Fibroblast of lung (primary cell): Measurements from ENCODE around the gene BID. TPM values are rescaled to one million over a fixed set of nuclear protein-coding genes. Genes with fewer than 3 reads are reported as not detected.
A peak's percentile ranks its signal among the peaks of the same experiment; 100 is the strongest.

Experiments used
- DNase-seq, 2 donors: peaks; one replicate each; pipeline versions ENCODE4 v3.0.0 to v3.0.0-alpha.2; 2010; ENCODE audit warnings: low read depth in 2 of 2
- H2AFZ ChIP-seq: 2 replicates; pipeline ENCODE4 v1.5.1; 2012; ENCODE audit warnings: low read length, control low read depth, inconsistent platforms
- H3K27ac ChIP-seq: 2 replicates; pipeline ENCODE4 v1.5.1; 2011; ENCODE audit warnings: low read length, control low read depth; ENCODE audit not compliant: insufficient read depth
- H3K27me3 ChIP-seq: 2 replicates; pipeline ENCODE4 v1.5.1; 2011; ENCODE audit warnings: mild to moderate bottlenecking, low read length; ENCODE audit not compliant: control insufficient read depth, insufficient read depth
- H3K36me3 ChIP-seq: 2 replicates; pipeline ENCODE4 v1.5.1; 2011; ENCODE audit warnings: low read length; ENCODE audit not compliant: control insufficient read depth, insufficient read depth
- H3K4me1 ChIP-seq: 2 replicates; pipeline ENCODE4 v1.5.1; 2011; ENCODE audit warnings: low read length; ENCODE audit not compliant: control insufficient read depth, insufficient read depth; ENCODE audit errors: extremely low read depth
- H3K4me2 ChIP-seq: 2 replicates; pipeline ENCODE4 v1.5.1; 2011; ENCODE audit warnings: low read length, control low read depth; ENCODE audit not compliant: insufficient read depth; ENCODE audit errors: extremely low read depth
- H3K4me3 ChIP-seq, 4 experiments: fragments of 200-600 bp in 1 of 4; sonication (generic) in 1 of 4; replicated peaks in 1 of 4; 2 replicates each; pipeline ENCODE4 v1.5.1; 2011 to 2016; ENCODE audit warnings: low read length in 4 of 4, low read depth in 3 of 4, mild to moderate bottlenecking in 3 of 4, control low read depth in 2 of 4, inconsistent platforms in 1 of 4, mixed read lengths in 1 of 4; ENCODE audit not compliant: insufficient read depth in 1 of 4; ENCODE audit errors: control extremely low read depth in 1 of 4
- H3K79me2 ChIP-seq: 2 replicates; pipeline ENCODE4 v1.5.1; 2012; ENCODE audit warnings: mild to moderate bottlenecking, low read length, inconsistent platforms; ENCODE audit not compliant: control insufficient read depth, insufficient read depth
- H3K9ac ChIP-seq: 2 replicates; pipeline ENCODE4 v1.5.1; 2011; ENCODE audit warnings: mild to moderate bottlenecking, low read length, control low read depth; ENCODE audit not compliant: insufficient read depth
- H3K9me3 ChIP-seq: 2 replicates; pipeline ENCODE4 v1.5.1; 2012; ENCODE audit warnings: low read depth, low read length; ENCODE audit not compliant: control insufficient read depth, insufficient read depth
- H4K20me1 ChIP-seq: 2 replicates; pipeline ENCODE4 v1.5.1; 2011; ENCODE audit warnings: low read length; ENCODE audit not compliant: control insufficient read depth, insufficient read depth; ENCODE audit errors: extremely low read depth
- CTCF ChIP-seq, 2 donors: IDR thresholded peaks in 1 of 2; conservative IDR thresholded peaks in 1 of 2; 1 replicate in 1 of 2; 2 replicates in 1 of 2; pipeline ENCODE4 v1.5.1; 2011 to 2012; ENCODE audit warnings: low read length in 2 of 2, control low read depth in 1 of 2, inconsistent platforms in 1 of 2, low read depth in 1 of 2, mild to moderate bottlenecking in 1 of 2
- EZH2 ChIP-seq: IDR thresholded peaks from 2 replicates; pipeline ENCODE4 v1.5.1; 2012; ENCODE audit warnings: low read length, control low read depth, mild to moderate bottlenecking; ENCODE audit errors: missing control alignments
- polyA plus RNA-seq, 2 donors: library from polyadenylated mRNA; depleted of rRNA in 1 of 2; stranded (reverse) in 1 of 2; unstranded in 1 of 2; fragments of >200 nt; gene quantifications; 2 replicates each; pipeline ENCODE4 v1.2.1, GENCODE V29; 2011 to 2012; ENCODE audit warnings: missing spikeins in 1 of 2
- total RNA-seq: library from RNA; depleted of rRNA; stranded (reverse); fragments of >200 nt; gene quantifications from 2 replicates; pipeline ENCODE4 v1.2.1, GENCODE V29; 2014

The BID gene
- total and polyA plus RNA-seq, 2 donors (not counting 1 experiment from before 2014, with no cell fraction given): 13.4 to 23.4 TPM

- H3K36me3 ChIP-seq: no peaks in the 10 kb centered on the region
- no peaks in the 10 kb centered on the region for H3K27me3 ChIP-seq
- no peak for TF ChIP-seq CTCF (conservative IDR thresholded peaks at IDR 0.05 in 1 of 2, IDR thresholded peaks at IDR 0.05 in 1 of 2; ENCODE audit: low read depth in 1 of 2, low read length in 2 of 2)
- TF ChIP-seq EZH2: no peak
- H3K4me1 ChIP-seq: peaks cover 3% of the 10 kb centered on the region
- no peak overlapping the region for H3K4me3 ChIP-seq
- H4K20me1 ChIP-seq: no peaks in the 10 kb centered on the region
- no peak overlapping the region for H3K9ac ChIP-seq
- H2AFZ ChIP-seq: no peak overlapping the region
- no peaks in the 10 kb centered on the region for H3K9me3 ChIP-seq
- no peak overlapping the region for H3K4me2 ChIP-seq
- H3K79me2 ChIP-seq: no peaks in the 10 kb centered on the region
- no peak overlapping the region for H3K27ac ChIP-seq
- DNase-seq: peak; percentile 83 to 85
Observed at GRCh38 chr22:17781319-17782031, 7.2 kb upstream of the BID start.

DNA sequence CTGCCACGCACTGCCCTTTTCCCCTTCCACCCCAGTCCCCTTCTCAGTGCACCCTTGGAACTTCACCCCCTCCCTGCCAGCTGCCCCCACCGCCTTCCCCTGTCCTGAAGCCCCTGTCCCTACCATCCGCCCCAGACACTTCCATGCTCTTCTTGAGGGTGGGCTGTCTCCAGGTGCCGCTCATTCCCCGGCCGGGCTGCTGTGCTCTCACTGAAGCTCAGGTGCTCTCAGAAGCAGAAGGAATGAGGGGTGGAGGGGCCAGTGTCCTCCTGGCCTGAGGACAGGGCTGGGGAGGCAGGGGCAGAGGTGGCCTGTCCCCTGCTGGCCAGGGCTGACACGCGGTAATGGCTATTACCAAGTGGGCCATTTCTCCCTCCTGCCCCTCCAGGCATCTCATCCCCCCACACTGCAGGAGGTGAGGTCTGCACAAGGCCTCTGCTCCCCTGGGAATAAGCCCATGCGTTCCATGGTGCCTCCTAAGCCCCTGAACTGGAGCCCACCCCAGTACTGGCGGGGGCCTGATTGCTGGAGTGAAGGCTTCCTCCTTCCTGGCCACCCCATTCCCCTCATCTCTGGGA lies 6.6 kb upstream of the BID start:
- no peak for TF ChIP-seq EZH2
- TF ChIP-seq CTCF (conservative IDR thresholded peaks at IDR 0.05 in 1 of 2, IDR thresholded peaks at IDR 0.05 in 1 of 2; ENCODE audit: low read depth in 1 of 2, low read length in 2 of 2): no peak
- no peak overlapping the region for H3K4me2 ChIP-seq
- H3K9ac ChIP-seq: no peak overlapping the region
- no peaks in the 10 kb centered on the region for H3K27me3 ChIP-seq
- no peak overlapping the region for H3K4me3 ChIP-seq
- no peak overlapping the region for H3K27ac ChIP-seq
- no peaks in the 10 kb centered on the region for H3K36me3 ChIP-seq
- H4K20me1 ChIP-seq: no peaks in the 10 kb centered on the region
- peaks cover 3% of the 10 kb centered on the region for H3K4me1 ChIP-seq
- no peaks in the 10 kb centered on the region for H3K79me2 ChIP-seq
- DNase-seq: no peak
- no peak overlapping the region for H2AFZ ChIP-seq
- no peaks in the 10 kb centered on the region for H3K9me3 ChIP-seq

GRCh38 chr22:17780116-17780740 lies 6.0 kb upstream of the BID start:
- no peak overlapping the region for H3K27ac ChIP-seq
- TF ChIP-seq EZH2 (no peak), CTCF (conservative IDR thresholded peaks at IDR 0.05 in 1 of 2, IDR thresholded peaks at IDR 0.05 in 1 of 2; ENCODE audit: low read depth in 1 of 2, low read length in 2 of 2) (no peak)
- no peak overlapping the region for H3K4me3 ChIP-seq
- DNase-seq: no peak
- H4K20me1 ChIP-seq: no peaks in the 10 kb centered on the region
- H3K79me2 ChIP-seq: no peaks in the 10 kb centered on the region
- H2AFZ ChIP-seq: no peak overlapping the region
- no peaks in the 10 kb centered on the region for H3K36me3 ChIP-seq
- no peaks in the 10 kb centered on the region for H3K9me3 ChIP-seq
- no peaks in the 10 kb centered on the region for H3K27me3 ChIP-seq
- H3K9ac ChIP-seq: no peak overlapping the region
- no peak overlapping the region for H3K4me2 ChIP-seq
- H3K4me1 ChIP-seq: peaks cover 3% of the 10 kb centered on the region
